Measurements from ENCODE around the gene ZNF385D.

DNA sequence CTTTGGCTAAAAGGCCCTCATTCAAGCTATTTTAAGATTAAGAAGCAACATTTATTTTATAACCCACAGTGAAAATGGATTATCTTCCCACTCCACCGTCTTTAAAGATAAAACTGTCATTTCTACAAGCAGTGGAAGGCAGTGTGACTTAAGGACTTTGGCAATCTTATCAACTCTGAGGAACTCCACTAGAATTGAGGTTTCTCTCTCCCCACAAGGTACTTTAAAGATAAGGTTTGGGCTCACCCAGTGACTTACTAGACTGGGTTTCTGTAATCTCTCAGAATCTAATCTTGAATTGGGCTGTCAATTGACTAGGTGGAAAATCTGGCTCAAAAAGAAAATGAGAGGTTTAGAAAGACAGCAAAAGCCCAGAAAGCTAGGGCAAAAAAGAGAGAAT, 21.7 kb downstream of the ZNF385D start:
- TF ChIP-seq, protein P1, sequence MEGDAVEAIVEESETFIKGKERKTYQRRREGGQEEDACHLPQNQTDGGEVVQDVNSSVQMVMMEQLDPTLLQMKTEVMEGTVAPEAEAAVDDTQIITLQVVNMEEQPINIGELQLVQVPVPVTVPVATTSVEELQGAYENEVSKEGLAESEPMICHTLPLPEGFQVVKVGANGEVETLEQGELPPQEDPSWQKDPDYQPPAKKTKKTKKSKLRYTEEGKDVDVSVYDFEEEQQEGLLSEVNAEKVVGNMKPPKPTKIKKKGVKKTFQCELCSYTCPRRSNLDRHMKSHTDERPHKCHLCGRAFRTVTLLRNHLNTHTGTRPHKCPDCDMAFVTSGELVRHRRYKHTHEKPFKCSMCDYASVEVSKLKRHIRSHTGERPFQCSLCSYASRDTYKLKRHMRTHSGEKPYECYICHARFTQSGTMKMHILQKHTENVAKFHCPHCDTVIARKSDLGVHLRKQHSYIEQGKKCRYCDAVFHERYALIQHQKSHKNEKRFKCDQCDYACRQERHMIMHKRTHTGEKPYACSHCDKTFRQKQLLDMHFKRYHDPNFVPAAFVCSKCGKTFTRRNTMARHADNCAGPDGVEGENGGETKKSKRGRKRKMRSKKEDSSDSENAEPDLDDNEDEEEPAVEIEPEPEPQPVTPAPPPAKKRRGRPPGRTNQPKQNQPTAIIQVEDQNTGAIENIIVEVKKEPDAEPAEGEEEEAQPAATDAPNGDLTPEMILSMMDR (IDR thresholded peaks at IDR 0.05 in 4 of 5, conservative IDR thresholded peaks at IDR 0.05 in 1 of 5): no peak
- no peak for TF ChIP-seq POLR2A (IDR thresholded peaks at IDR 0.05)

Data from gastrocnemius medialis (tissue), 4 donors.